HEK293 (cell line): ENCODE results near the gene ATRAID.

Experiments used
- CTCF ChIP-seq: fragments of 450-650 bp; formaldehyde crosslinking; IDR thresholded peaks from 2 replicates; pipeline ENCODE4 v1.5.1; 2016; ENCODE audit warnings: missing biosample characterization, missing genetic modification characterization
- PBX3 ChIP-seq: sonication (generic); formaldehyde crosslinking; IDR thresholded peaks from 2 replicates; pipeline ENCODE4 v1.8.1; 2022; ENCODE audit warnings: mild to moderate bottlenecking, moderate library complexity, missing genetic modification reagents
- SCRT2 ChIP-seq: fragments of 450-650 bp; formaldehyde crosslinking; IDR thresholded peaks from 2 replicates; pipeline ENCODE4 v1.5.1; 2016; ENCODE audit warnings: missing biosample characterization, missing genetic modification characterization
- YY1 ChIP-seq: fragments of 450-650 bp; formaldehyde crosslinking; IDR thresholded peaks from 2 replicates; pipeline ENCODE4 v1.5.1; 2018; ENCODE audit warnings: missing biosample characterization, missing genetic modification characterization
- ZBTB26 ChIP-seq: fragments of 450-650 bp; formaldehyde crosslinking; optimal IDR thresholded peaks from 2 replicates; pipeline ENCODE3; 2016; ENCODE audit warnings: missing biosample characterization, mild to moderate bottlenecking, missing genetic modification characterization
- ZNF530 ChIP-seq: fragments of 450-650 bp; formaldehyde crosslinking; IDR thresholded peaks from 2 replicates; pipeline ENCODE4 v1.5.1; 2016; ENCODE audit warnings: low read depth, missing biosample characterization, missing genetic modification characterization
- ZNF768 ChIP-seq: fragments of 450-650 bp; formaldehyde crosslinking; IDR thresholded peaks from 2 replicates; pipeline ENCODE4 v1.5.1; 2018; ENCODE audit warnings: missing biosample characterization, mild to moderate bottlenecking, missing genetic modification characterization
- TF ChIP-seq, protein P1 (sequence below): fragments of 450-650 bp; formaldehyde crosslinking; IDR thresholded peaks from 2 replicates; pipeline ENCODE4 v1.5.1; 2016; ENCODE audit warnings: missing biosample characterization, missing genetic modification characterization

DNA sequence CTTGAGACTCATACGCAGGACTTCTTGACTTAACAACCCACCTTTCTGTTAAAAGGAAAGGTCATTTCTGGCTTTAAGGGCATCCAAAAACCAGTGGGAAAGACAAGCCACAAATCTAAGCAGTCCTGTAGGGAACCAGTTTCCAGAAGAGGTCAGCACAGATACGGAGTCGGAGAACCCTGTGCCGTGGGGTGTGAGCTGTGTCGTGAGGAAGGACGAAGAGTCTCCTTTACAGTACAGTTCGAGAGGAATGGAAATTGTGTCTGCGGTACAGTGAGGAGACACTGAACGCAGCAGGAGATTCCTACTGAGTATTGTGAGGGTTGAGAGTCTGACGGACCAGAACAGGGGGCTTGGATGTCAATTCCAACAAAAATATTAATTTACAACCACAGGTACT lies 33.3 kb downstream of the ATRAID start:
- TF ChIP-seq ZNF768 (no peak), YY1 (tag by site-specific recombination) (no peak), ZBTB26 (tag by site-specific recombination) (no peak), CTCF (tag by site-specific recombination) (no peak), ZNF530 (tag by site-specific recombination) (no peak), PBX3 (no peak), SCRT2 (tag by site-specific recombination) (no peak)
- TF ChIP-seq, protein P1, sequence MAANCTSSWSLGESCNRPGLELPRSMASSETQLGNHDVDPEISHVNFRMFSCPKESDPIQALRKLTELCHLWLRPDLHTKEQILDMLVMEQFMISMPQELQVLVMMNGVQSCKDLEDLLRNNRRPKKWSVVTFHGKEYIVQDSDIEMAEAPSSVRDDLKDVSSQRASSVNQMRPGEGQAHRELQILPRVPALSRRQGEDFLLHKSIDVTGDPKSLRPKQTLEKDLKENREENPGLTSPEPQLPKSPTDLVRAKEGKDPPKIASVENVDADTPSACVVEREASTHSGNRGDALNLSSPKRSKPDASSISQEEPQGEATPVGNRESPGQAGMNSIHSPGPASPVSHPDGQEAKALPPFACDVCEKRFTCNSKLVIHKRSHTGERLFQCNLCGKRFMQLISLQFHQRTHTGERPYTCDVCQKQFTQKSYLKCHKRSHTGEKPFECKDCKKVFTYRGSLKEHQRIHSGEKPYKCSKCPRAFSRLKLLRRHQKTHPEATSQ: no peak
